GM18498 (cell line): ENCODE results near the gene COL4A1.

Source experiments
- ATAC-seq: cut with Tn5 transposase; IDR thresholded peaks from one replicate; pipeline ENCODE4 v1.9.1; 2021; ENCODE audit warnings: mild to moderate bottlenecking, moderate library complexity; ENCODE audit not compliant: unreplicated experiment

The COL4A1 gene

GRCh38 chr13:110179116-110179856 is 127.7 kb downstream of the COL4A1 start:
- ATAC-seq, result no peak

GRCh38 chr13:110177790-110178189 is 129.2 kb downstream of the COL4A1 start:
- ATAC-seq, result no peak

- ATAC-seq, result no peak
These were observed 130.5 kb downstream of the COL4A1 start for GRCh38 chr13:110176431-110176830.

GRCh38 chr13:110173247-110173818 is 133.6 kb downstream of the COL4A1 start:
- no peak for ATAC-seq

GRCh38 chr13:110170882-110171281 is 136.1 kb downstream of the COL4A1 start:
- ATAC-seq, result no peak

GRCh38 chr13:110170020-110170790 is 136.8 kb downstream of the COL4A1 start:
- no peak for ATAC-seq

- ATAC-seq, result no peak
These were observed 137.7 kb downstream of the COL4A1 start for GRCh38 chr13:110168999-110169933.

- ATAC-seq, result no peak
These were observed 140.4 kb downstream of the COL4A1 start for GRCh38 chr13:110166598-110166997.

- no peak for ATAC-seq
These were observed 142.3 kb downstream of the COL4A1 start for GRCh38 chr13:110164706-110165105.

GRCh38 chr13:110162866-110163658 is 143.9 kb downstream of the COL4A1 start:
- ATAC-seq, result no peak

- no peak for ATAC-seq
These were observed 144.9 kb downstream of the COL4A1 start for GRCh38 chr13:110162053-110162452.

GRCh38 chr13:110161112-110161882 is 145.7 kb downstream of the COL4A1 start:
- no peak for ATAC-seq

GRCh38 chr13:110158226-110158625 is 148.7 kb downstream of the COL4A1 start:
- no peak for ATAC-seq

- no peak for ATAC-seq
These were observed 149.2 kb downstream of the COL4A1 start for GRCh38 chr13:110157718-110158117.

GRCh38 chr13:110156301-110157049 is 150.5 kb downstream of the COL4A1 start:
- no peak for ATAC-seq

- no peak for ATAC-seq
These were observed 151.9 kb downstream of the COL4A1 start for GRCh38 chr13:110155072-110155471.

GRCh38 chr13:110154410-110154933 is 152.5 kb downstream of the COL4A1 start:
- no peak for ATAC-seq

GRCh38 chr13:110152351-110152750 is 154.6 kb downstream of the COL4A1 start:
- no peak for ATAC-seq
